NCI-H446 treated with DMSO at 0.1 percent for 48 hours (cell line): ENCODE measurements around the gene FBXO36.
"Not testable (repeated sequence)": the region's sequence is repeated elsewhere in the genome, so short reads cannot be mapped to it uniquely, and the experiment has no call there.

Experiments
- DNase-seq: peaks from one replicate; lab custom pipeline; 2025; lab: John Stamatoyannopoulos, UW

Gene FBXO36

GRCh38 chr2:229922449-229923386 lies at the start of gene FBXO36:
TSS of gene FBXO36 (plus strand) at chr2:229922503. CDS start at chr2:229922514, 11 bp downstream.
- peak; percentile 85 for DNase-seq

- no peak for DNase-seq
These were observed 49.2 kb upstream of the FBXO36 start for GRCh38 chr2:229873123-229873581.

GRCh38 chr2:229874647-229875046 lies 47.7 kb upstream of the FBXO36 start:
- no peak for DNase-seq

GRCh38 chr2:229875549-229875948 lies 46.8 kb upstream of the FBXO36 start:
- no peak for DNase-seq

- DNase-seq: no peak
These were observed 42.9 kb upstream of the FBXO36 start for GRCh38 chr2:229879191-229879950.

- DNase-seq: no peak
These were observed 41.3 kb upstream of the FBXO36 start for GRCh38 chr2:229880892-229881586.

GRCh38 chr2:229882583-229882982 lies 39.7 kb upstream of the FBXO36 start:
- no peak for DNase-seq

- no peak for DNase-seq
These were observed 37.3 kb upstream of the FBXO36 start for GRCh38 chr2:229884775-229885699.

- DNase-seq: no peak
These were observed 34.9 kb upstream of the FBXO36 start for GRCh38 chr2:229887441-229887840.

- DNase-seq: no peak
These were observed 34.3 kb upstream of the FBXO36 start for GRCh38 chr2:229888031-229888430.

- no peak for DNase-seq
These were observed 33.3 kb upstream of the FBXO36 start for GRCh38 chr2:229889023-229889422.

- DNase-seq: no peak
These were observed 25.4 kb upstream of the FBXO36 start for GRCh38 chr2:229896857-229897256.

- no peak for DNase-seq
These were observed 22.7 kb upstream of the FBXO36 start for GRCh38 chr2:229899604-229900003.

GRCh38 chr2:229900012-229900411 lies 22.3 kb upstream of the FBXO36 start:
- DNase-seq: no peak

- DNase-seq: not testable (repeated sequence)
These were observed 21.8 kb upstream of the FBXO36 start for GRCh38 chr2:229900514-229900913.

- DNase-seq: no peak
These were observed 20.5 kb upstream of the FBXO36 start for GRCh38 chr2:229901819-229902218.

- DNase-seq: no peak
These were observed 19.3 kb upstream of the FBXO36 start for GRCh38 chr2:229903037-229903436.

GRCh38 chr2:229905601-229906000 lies 16.7 kb upstream of the FBXO36 start:
- no peak for DNase-seq

GRCh38 chr2:229909090-229909489 lies 13.2 kb upstream of the FBXO36 start:
- DNase-seq: no peak

GRCh38 chr2:229910147-229910831 lies 12.0 kb upstream of the FBXO36 start:
- DNase-seq: no peak
